PFSK-1 (cell line): ENCODE measurements around the gene BCAS4.

Experiments
- FOXP2 ChIP-seq: optimal IDR thresholded peaks from 2 replicates; pipeline ENCODE3; 2011; ENCODE audit warnings: borderline replicate concordance, control low read depth, inconsistent platforms; ENCODE audit not compliant: insufficient read depth; ENCODE audit errors: extremely low read length, extremely low read depth
- POLR2AphosphoS5 ChIP-seq: IDR thresholded peaks from 2 replicates; pipeline ENCODE4 v1.6.1; 2012; ENCODE audit warnings: low read depth, mild to moderate bottlenecking, control low read depth, low read length, moderate library complexity
- REST ChIP-seq, 2 experiments: IDR thresholded peaks; 2 replicates each; pipeline versions ENCODE4 v1.6.1 to v1.8.0; 2011 to 2012; ENCODE audit warnings: low read depth in 2 of 2, low read length in 2 of 2, control low read depth in 1 of 2, inconsistent platforms in 1 of 2, mild to moderate bottlenecking in 1 of 2, moderate library complexity in 1 of 2; ENCODE audit not compliant: insufficient read depth in 1 of 2
- SIN3A ChIP-seq: IDR thresholded peaks from 2 replicates; pipeline ENCODE4 v1.6.1; 2012; ENCODE audit warnings: mild to moderate bottlenecking, low read length, moderate library complexity, borderline replicate concordance; ENCODE audit not compliant: insufficient read depth
- TAF1 ChIP-seq: IDR thresholded peaks from 2 replicates; pipeline ENCODE4 v1.6.1; 2012; ENCODE audit warnings: low read length, control low read depth, borderline replicate concordance; ENCODE audit not compliant: insufficient read depth

BCAS4 gene

GRCh38 chr20:50877232-50877743, 82.4 kb downstream of the BCAS4 start:
- TF ChIP-seq SIN3A = no peak
- no peak for TF ChIP-seq REST (IDR thresholded peaks at IDR 0.05; ENCODE audit: insufficient read depth in 1 of 2, low read depth in 2 of 2, low read length in 2 of 2)
- no peak for TF ChIP-seq POLR2AphosphoS5
- no peak for TF ChIP-seq TAF1
- no peak for TF ChIP-seq FOXP2

GRCh38 chr20:50879649-50880550, 85.0 kb downstream of the BCAS4 start:
- TF ChIP-seq SIN3A = no peak
- no peak for TF ChIP-seq TAF1
- no peak for TF ChIP-seq REST (IDR thresholded peaks at IDR 0.05; ENCODE audit: insufficient read depth in 1 of 2, low read depth in 2 of 2, low read length in 2 of 2)
- TF ChIP-seq FOXP2 = no peak
- no peak for TF ChIP-seq POLR2AphosphoS5

- TF ChIP-seq TAF1 (no peak), POLR2AphosphoS5 (no peak), FOXP2 (no peak), REST (IDR thresholded peaks at IDR 0.05; ENCODE audit: insufficient read depth in 1 of 2, low read depth in 2 of 2, low read length in 2 of 2) (no peak), SIN3A (no peak)
Observed at GRCh38 chr20:50883856-50884255, 89.0 kb downstream of the BCAS4 start.

GRCh38 chr20:50885068-50885467, 90.2 kb downstream of the BCAS4 start:
- TF ChIP-seq FOXP2 (no peak), REST (IDR thresholded peaks at IDR 0.05; ENCODE audit: insufficient read depth in 1 of 2, low read depth in 2 of 2, low read length in 2 of 2) (no peak), POLR2AphosphoS5 (no peak), SIN3A (no peak), TAF1 (no peak)
